Neural crest cell (in vitro differentiated cells): ENCODE results near the gene KLHL6. TPM values are rescaled to one million over a fixed set of nuclear protein-coding genes. Genes with fewer than 3 reads are reported as not detected.
A peak's percentile ranks its signal among the peaks of the same experiment; 100 is the strongest.

Experiments used
- DNase-seq: peaks from one replicate; pipeline ENCODE4 v3.0.0; 2021; ENCODE audit warnings: low read depth, mixed read lengths, low spot score
- H3K27ac Mint-ChIP-seq: one replicate; pipeline ENCODE4 v1.8.0; 2021; ENCODE audit warnings: mild to moderate bottlenecking, mixed read lengths; ENCODE audit not compliant: unreplicated experiment
- H3K27me3 Mint-ChIP-seq: 2 replicates; pipeline ENCODE4 v1.8.0; 2021; ENCODE audit warnings: low read depth, mild to moderate bottlenecking, mixed read lengths
- H3K36me3 Mint-ChIP-seq: 2 replicates; pipeline ENCODE4 v1.8.0; 2021; ENCODE audit warnings: low read depth, mild to moderate bottlenecking, mixed read lengths
- H3K4me1 Mint-ChIP-seq: 2 replicates; pipeline ENCODE4 v1.8.0; 2021; ENCODE audit warnings: mixed read lengths
- H3K4me3 Mint-ChIP-seq: one replicate; pipeline ENCODE4 v1.8.0; 2021; ENCODE audit warnings: mild to moderate bottlenecking, mixed read lengths
- H3K9me3 Mint-ChIP-seq: 2 replicates; pipeline ENCODE4 v1.8.0; 2021; ENCODE audit warnings: mixed read lengths
- long read RNA-seq: library from polyadenylated mRNA; unstranded; transcript quantifications from one replicate; pipeline ENCODE4 v2.0.0, GENCODE V29; 2020
- total RNA-seq: library from RNA; stranded (reverse); gene quantifications from 2 replicates; pipeline ENCODE4 v1.2.1, GENCODE V29; 2021
- TF ChIP-seq, protein P1 (sequence below): fragments of 200-600 bp; sonication (generic); conservative IDR thresholded peaks from 2 replicates; pipeline ENCODE4 v1.5.0; 2021; ENCODE audit warnings: antibody characterized with exemption, mild to moderate bottlenecking

KLHL6 gene, protein sequence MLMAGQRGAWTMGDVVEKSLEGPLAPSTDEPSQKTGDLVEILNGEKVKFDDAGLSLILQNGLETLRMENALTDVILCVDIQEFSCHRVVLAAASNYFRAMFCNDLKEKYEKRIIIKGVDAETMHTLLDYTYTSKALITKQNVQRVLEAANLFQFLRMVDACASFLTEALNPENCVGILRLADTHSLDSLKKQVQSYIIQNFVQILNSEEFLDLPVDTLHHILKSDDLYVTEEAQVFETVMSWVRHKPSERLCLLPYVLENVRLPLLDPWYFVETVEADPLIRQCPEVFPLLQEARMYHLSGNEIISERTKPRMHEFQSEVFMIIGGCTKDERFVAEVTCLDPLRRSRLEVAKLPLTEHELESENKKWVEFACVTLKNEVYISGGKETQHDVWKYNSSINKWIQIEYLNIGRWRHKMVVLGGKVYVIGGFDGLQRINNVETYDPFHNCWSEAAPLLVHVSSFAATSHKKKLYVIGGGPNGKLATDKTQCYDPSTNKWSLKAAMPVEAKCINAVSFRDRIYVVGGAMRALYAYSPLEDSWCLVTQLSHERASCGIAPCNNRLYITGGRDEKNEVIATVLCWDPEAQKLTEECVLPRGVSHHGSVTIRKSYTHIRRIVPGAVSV
- 0.11 and 0.12 TPM in 2 replicates for total RNA-seq
- long read RNA-seq = 0 reads

DNA sequence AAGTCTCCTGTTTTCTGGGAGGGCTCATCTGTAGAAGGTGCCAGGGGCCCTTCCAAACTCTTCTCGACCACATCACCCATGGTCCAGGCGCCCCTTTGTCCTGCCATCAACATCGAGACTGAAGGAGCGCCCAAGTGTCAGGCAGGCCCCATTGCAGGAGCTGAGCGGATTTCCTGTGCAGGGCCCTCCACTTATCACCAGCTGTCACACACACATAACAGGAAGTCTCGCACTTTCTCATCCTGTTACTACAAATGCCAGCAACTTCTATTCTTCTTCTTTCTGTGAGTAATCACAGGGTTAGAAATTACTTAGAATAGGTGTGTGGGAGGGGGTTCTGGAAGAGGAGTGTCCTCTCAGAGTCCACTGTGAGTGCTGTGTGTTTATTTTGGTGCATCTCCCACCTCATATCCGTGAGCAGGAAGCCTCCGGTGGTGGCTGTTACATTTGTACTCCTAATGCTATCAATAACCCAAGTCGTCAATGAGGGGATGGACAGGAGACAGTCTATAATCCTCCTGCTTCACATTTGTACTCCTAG, at the start of gene KLHL6:
Gene KLHL6 (minus strand): TSS at position 166 of the 541 bp plus-strand sequence. CDS start 53 bp downstream, at position 113.
- no peaks in the 10 kb centered on the region for H3K9me3 Mint-ChIP-seq
- peak within 1 kb of the TSS; percentile 14 for H3K27ac Mint-ChIP-seq
- no peak for DNase-seq
- H3K36me3 Mint-ChIP-seq = no peaks in the 10 kb centered on the region
- no peaks in the 10 kb centered on the region for H3K27me3 Mint-ChIP-seq
- H3K4me1 Mint-ChIP-seq = peaks cover 25% of the 10 kb centered on the region
- peak within 1 kb of the TSS; percentile 20 for H3K4me3 Mint-ChIP-seq
- TF ChIP-seq, protein P1, sequence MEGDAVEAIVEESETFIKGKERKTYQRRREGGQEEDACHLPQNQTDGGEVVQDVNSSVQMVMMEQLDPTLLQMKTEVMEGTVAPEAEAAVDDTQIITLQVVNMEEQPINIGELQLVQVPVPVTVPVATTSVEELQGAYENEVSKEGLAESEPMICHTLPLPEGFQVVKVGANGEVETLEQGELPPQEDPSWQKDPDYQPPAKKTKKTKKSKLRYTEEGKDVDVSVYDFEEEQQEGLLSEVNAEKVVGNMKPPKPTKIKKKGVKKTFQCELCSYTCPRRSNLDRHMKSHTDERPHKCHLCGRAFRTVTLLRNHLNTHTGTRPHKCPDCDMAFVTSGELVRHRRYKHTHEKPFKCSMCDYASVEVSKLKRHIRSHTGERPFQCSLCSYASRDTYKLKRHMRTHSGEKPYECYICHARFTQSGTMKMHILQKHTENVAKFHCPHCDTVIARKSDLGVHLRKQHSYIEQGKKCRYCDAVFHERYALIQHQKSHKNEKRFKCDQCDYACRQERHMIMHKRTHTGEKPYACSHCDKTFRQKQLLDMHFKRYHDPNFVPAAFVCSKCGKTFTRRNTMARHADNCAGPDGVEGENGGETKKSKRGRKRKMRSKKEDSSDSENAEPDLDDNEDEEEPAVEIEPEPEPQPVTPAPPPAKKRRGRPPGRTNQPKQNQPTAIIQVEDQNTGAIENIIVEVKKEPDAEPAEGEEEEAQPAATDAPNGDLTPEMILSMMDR = no peak

DNA sequence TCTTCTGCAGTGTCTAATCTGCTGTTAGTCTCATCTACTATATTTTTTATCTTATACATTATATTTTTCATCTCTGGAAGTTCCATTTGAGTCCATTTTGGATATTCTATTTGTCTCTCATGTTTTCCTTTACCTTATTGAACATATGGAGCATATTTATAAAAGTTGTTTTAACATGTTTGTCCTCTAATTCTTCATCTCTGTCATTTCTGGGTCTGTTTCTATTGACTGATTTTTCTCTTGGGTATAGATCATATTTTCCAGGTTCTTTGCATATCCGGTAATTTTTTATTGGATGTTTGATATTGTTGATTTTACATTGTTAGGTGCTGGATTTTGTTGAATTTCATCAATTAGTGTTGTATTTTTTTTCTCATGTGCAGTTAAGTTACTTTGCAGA, 42.5 kb upstream of the KLHL6 start:
- DNase-seq = no peak
- H3K27me3 Mint-ChIP-seq = no peaks in the 10 kb centered on the region
- TF ChIP-seq, protein P1 = no peak
- peaks cover 15% of the 10 kb centered on the region for H3K9me3 Mint-ChIP-seq
- H3K27ac Mint-ChIP-seq = no peak overlapping the region
- no peak overlapping the region for H3K4me3 Mint-ChIP-seq
- H3K4me1 Mint-ChIP-seq = no peaks in the 10 kb centered on the region
- H3K36me3 Mint-ChIP-seq = peaks cover 2% of the 10 kb centered on the region

DNA sequence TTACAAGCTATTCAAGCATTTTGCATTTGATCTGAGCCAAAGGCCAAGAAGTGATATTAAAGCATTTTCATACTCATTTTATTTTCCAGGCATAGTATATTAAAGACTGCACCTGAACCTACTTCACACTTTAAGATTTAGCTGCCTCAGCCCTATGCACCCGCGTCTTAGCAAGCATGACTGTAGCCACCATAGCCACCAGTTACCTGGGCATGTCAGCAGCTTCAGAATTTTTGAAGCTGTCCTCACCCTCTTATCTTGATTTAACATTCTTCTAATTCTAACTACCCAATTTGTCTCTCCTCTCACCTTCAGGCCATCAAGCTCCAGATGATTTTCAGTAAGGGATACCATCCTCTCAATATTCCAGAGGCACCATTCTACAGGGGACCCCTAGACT, 39.1 kb upstream of the KLHL6 start:
- Mint-ChIP-seq H3K27ac (peak overlapping the region; percentile 60), H3K9me3 (peaks cover 15% of the 10 kb centered on the region), H3K4me3 (no peak overlapping the region), H3K27me3 (no peaks in the 10 kb centered on the region), H3K4me1 (peaks cover 6% of the 10 kb centered on the region), H3K36me3 (peaks cover 2% of the 10 kb centered on the region)
- no peak for DNase-seq
- TF ChIP-seq, protein P1 = no peak

DNA sequence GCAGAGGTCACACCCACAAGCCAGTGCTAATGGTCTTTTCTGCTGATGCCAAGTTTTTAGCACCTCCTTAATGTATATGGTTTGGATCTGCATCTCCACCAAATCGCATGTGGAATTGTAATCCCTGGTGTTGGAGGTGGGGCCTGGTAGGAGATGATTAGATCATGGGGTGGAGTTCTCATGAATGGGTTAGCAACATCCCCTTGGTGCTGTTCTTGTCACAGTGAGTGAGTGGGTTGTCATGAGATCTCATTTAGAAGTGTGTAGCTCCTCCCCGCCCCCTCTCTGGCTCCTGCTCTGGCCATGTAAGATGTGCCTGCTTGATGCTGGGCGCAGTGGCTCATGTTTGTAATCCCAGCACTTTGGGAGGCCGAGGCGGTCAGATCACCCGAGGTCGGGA, 37.3 kb upstream of the KLHL6 start:
- Mint-ChIP-seq H3K36me3 (no peaks in the 10 kb centered on the region), H3K4me1 (peaks cover 6% of the 10 kb centered on the region), H3K27ac (no peak overlapping the region), H3K4me3 (no peak overlapping the region), H3K27me3 (no peaks in the 10 kb centered on the region), H3K9me3 (peaks cover 8% of the 10 kb centered on the region)
- DNase-seq = no peak
- TF ChIP-seq, protein P1 = no peak

GRCh38 chr3:183591881-183592521, 36.5 kb upstream of the KLHL6 start:
- TF ChIP-seq, protein P1 = peak; percentile 27
- H3K9me3 Mint-ChIP-seq = peaks cover 6% of the 10 kb centered on the region
- H3K27me3 Mint-ChIP-seq = no peaks in the 10 kb centered on the region
- DNase-seq = no peak
- H3K4me3 Mint-ChIP-seq = no peak overlapping the region
- H3K36me3 Mint-ChIP-seq = no peaks in the 10 kb centered on the region
- no peak overlapping the region for H3K27ac Mint-ChIP-seq
- H3K4me1 Mint-ChIP-seq = peaks cover 10% of the 10 kb centered on the region
